ENCODE results near the gene CHN2.

Gene CHN2

DNA sequence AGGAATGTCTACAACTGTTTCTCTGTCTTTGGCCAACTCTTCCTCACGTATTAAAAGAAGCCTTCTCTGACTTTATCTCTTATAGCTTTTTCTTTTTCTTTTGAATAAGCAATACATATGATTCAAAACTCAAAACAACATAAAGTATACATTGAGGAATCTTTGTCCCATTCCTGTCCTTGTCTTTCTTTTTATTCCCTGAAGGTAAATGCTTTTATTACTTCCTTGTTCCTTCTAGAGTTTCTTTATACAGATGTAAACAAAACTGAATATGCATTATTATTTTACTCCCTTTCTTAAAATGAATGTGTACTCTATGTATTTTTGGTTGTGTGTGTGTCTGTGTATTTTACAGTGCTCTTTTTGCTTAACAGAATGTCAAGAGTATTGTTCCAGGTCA, 170.1 kb downstream of the CHN2 start:
- DNase-seq (no peak), ATAC-seq (no peak)

DNA sequence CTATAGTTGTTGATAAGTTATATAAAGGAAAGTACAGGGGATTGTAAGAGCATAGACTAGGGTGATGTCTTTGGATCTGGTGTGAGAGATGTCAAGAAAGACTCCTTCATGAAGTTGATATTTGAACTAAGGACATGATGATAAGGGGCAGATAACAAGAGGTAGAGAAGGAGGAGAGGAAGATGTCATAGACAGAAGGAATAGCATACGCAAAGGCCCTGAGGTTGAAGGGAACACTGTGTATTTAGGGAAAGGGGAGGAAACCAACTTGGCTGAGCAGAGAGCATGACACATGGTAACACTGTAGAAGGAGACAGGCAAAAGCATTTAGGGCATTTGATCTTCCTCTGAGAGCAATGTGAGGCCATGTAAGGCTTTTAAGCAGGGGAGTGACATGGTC, 170.8 kb downstream of the CHN2 start:
- DNase-seq, result no peak
- no peak for ATAC-seq

DNA sequence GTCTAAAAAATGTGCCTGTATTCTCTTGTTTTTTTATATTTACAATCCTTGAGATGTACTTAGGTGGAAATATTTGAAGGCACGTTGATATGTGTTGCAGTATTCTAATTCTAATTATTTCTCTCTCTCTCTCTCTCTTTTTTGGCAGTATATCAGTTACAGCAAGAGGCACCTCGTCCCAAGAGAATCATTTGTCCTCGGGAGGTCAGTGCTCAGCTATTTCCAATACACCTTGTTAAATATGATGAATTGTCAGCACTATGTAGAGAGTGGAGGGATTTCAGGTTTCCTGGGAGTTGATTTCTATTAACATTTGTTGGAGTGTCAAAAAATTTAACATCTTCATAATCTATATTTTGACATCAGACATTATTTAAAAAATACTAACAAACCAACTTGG, 173.2 kb downstream of the CHN2 start:
- DNase-seq (no peak), ATAC-seq (no peak)

DNA sequence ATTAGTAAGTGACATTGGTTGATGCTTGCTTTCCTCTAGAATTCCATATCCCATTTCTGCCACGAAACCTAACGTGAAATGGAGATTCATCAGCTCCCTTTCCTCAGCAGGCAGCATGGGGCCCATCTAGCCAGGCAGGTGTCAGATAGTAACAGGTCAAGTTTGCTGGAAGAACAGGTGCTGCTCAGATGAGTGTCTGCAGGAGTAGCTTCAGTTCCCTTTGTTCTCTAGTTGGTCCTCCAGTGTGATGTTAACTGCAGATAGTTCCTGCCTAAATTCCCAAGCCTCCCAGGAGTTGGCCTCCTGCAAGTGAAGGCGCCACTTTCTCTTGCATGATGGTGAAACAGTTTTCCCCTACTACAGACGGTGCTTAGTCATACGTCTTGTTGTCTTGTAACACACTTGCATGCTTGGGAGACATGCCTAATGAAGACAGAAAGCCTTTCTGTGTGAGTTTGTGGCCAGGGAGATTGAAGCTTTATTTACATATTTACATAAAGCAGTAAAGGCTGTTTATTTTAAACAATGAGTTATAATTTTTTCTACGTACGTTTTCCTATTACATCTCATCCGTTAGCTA, 175.4 kb downstream of the CHN2 start:
- ATAC-seq (no peak), DNase-seq (no peak)

DNA sequence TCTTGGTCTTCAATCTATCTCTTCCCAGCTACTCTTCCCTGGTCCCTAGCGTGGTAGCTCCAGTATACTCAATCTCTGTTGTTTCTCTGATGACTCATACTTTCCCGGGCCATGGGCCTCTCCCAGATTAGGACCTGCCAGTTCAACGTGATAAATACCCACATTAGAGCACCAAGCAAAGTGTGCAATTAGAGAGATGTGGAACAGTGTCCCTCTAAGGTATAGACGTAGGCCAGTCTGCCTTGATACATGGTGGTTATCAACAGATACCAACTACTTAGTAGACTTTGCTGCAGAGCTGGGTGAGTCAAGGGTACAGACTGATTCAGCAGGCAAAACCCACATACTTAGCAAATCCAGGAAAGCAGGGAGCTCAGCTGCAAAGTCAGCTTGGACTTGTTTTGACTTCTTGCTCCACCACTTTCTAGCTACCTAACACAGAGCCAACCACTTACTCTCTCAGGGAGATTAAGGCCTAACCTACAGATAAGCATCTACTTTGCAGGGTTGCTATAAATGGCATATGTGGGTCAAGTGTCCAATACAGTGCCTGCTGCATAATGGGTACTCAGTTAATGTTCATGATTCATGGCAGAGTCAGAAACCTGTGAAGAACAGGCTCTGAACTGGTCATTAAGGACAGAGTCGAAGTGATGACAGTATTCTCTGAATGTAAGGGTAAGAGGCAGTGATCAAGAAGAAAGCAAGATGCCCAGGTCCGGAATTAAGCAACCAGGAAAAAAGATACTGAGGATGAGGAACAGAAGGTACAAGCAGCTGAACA, 176.1 kb downstream of the CHN2 start:
- ATAC-seq, result no peak
- no peak for DNase-seq

DNA sequence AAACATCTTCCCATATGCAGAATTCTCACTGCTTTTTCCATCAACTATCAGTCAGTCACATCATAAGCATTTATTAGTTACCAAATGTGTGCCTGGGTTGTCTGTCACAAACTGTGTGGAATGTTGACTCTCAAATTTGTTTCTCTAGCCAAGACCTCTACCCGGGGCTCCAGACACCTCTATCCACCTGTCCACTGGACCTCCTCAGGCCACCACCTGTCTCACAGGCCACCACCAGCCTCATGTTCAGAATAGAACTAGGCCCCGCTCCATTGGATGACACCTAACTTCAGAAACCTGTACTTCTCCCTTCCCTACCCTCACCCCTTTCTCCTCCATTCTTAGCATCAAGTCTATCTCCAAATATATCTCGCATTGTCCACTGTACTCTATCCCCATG, 176.9 kb downstream of the CHN2 start:
- ATAC-seq, result no peak
- no peak for DNase-seq

DNA sequence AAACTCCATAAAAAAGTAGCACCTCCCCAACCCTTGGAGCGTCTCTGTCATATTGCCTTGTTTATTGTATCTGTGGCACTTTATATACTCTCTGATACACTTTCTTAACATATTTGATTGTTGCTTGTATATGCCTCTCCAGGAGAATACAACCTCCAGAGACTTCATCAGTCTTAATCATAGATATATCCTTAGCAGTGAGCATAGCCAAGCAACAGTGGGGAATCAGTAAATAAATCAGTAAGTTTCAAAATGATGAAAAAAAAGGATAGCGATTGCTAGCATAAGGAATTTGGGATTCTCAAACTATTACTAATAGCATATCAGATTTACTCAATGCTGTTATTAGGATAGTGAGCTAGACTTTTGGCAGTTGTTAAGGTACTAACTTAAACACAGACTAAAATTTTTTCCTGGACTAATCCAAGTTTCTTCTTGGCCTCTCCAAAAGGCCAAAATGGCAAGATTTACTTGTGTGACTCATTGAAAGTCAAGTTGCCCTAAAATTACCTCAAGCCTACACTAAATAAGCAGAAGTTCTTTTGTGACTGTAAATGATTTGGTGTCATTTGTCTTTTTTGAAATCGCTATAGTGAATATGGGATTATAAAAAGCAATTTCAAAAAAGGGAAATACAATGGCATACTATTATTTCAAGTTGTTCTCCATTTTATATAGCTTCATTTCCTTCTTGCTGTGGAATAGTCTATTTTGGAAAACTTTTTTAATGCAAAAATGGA, 177.9 kb downstream of the CHN2 start:
- DNase-seq, result no peak
- ATAC-seq, result no peak

DNA sequence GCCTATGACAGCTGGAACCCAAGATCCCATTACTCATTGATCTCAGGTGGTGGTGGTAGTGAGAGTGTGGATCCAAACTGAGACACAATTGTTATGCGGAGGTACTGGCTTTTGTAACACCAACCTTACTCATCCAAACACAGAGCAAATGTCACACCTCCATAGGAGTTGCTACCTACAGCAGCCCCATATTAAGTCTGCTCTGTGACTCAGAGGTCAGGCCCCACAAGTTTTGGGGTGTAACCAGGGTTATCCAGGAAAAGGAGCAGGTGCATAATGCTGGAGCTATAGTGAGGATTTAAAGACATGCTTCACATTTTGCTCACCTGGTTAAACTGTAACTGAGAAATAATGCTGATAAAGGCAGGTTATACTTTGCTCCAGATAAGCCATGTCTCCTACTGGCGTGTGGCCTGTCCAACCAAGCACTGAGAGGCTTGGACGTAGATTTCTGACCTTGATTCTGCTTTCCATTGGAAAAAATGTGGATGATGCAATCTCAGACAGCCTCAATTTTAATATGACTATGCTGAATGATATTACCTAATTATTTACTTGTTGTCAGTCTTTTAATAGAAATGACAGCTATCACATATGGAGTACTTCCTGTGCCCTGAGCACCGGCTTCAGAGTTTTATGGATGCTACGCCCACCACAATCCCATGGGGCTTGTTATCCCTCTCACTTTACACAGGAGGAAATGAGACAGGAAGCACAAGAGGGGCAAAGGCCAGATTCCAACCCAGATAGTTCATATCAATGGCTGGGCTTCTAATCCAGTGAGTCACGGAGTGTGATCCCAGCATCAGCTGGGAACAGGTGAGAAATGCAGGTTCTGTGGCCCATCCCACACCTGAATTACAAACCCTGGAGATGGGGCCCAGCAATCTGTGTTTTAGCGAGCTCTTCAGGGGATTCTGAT, 181.3 kb downstream of the CHN2 start:
- ATAC-seq (peak; percentile 28), DNase-seq (no peak)

DNA sequence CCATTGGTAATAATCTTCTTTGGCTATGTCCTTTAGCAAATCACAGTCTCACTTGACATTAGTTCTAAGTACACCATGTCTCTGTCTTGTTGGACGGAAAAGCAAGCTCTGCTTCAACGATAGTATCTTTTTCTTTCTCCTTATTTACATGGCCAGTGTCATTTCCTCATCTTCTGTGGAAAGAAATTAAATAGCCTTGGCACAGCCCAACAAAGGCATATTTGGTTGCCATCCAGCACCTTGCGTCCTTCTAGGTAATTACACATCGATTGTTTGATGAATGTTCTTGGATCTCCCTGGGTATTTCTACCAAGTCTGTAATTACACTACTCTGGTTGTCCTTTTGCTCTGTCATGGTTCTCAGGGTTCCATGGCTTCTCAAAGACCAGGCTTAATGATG, 183.1 kb downstream of the CHN2 start:
- ATAC-seq (no peak), DNase-seq (no peak)

DNA sequence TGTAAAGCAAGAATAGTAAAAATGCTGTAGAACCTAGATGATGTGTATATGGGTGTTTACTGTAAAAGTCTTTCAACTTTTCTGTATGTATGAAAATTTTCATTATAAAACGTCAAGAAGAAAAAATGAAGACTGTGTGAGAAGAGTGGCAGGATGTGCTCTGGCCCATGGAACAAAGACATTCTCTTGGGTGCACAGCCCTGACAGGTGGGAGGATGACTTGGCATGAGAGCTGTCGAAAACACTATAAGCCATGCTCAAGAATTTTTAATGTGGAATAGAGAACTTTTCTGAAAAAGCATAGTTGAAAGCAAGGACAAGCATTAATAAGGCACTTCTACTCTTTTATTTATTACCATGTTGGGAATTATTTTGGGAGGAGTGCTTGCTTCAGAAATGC, 185.0 kb downstream of the CHN2 start:
- DNase-seq (no peak), ATAC-seq (no peak)

DNA sequence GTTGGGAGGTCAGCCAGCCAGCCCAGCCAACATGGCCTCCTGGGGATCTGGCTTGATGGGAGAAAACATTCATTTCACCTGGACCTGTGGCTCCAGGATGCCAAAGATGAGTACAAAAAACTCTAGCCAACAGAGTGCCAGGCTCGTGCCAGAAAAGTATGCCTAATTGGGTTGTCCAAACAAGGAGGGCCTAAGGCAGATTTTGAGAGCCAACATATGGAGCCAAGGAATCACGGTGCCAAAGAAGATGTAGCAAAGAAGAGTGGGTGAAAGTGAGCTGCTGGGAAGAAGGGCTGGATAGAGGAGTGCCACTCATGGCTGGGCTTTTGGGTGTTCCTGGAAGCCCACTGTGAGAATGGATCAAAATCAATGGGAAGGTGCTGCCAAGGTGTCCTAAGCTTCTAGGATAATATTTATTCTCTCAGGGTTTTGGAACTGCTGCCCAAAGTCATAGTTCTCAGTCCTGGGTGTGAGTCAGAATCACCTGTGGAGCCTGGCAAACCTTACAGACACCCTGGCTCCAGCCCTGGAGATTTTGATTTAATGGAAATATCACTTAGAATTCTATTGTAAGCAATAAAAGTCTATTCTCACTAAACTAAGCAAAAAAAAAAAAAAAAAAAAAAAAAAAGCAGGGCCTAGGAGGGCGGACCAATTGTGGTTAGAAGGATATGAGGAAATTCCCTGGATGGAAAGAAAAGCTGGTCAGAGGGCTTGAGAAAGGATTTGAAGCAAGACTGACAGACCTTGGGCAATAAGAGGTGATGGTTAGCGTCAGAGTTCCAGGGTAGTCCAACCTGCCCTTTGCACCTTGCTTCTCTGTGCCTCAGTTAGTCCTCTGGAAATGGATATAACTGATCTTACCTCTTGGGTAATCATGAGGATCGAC, 186.9 kb downstream of the CHN2 start:
- no peak for ATAC-seq

DNA sequence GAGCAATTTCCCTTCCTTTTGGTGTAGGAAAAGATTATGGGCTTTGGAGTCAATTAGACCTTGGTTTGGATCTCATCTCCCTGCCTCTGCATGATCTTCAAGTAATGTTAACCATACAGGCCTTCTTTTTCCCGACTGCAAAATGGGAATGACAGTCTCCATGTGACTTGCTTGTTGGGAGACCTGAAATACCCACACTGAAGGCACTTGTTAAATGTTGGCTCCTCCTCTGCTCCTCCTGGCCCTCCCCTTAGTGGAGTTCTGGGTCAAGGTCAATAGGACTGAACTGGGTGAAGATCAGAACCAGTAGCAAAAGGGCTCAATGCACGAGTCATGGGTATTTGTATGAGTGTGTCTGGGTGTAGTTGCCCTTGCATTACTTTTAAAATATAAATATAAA, 189.7 kb downstream of the CHN2 start:
- ATAC-seq, result no peak
- no peak for DNase-seq

More for the DNA sequence above, 186.9 kb downstream of the CHN2 start:
- no peak for DNase-seq

DNA sequence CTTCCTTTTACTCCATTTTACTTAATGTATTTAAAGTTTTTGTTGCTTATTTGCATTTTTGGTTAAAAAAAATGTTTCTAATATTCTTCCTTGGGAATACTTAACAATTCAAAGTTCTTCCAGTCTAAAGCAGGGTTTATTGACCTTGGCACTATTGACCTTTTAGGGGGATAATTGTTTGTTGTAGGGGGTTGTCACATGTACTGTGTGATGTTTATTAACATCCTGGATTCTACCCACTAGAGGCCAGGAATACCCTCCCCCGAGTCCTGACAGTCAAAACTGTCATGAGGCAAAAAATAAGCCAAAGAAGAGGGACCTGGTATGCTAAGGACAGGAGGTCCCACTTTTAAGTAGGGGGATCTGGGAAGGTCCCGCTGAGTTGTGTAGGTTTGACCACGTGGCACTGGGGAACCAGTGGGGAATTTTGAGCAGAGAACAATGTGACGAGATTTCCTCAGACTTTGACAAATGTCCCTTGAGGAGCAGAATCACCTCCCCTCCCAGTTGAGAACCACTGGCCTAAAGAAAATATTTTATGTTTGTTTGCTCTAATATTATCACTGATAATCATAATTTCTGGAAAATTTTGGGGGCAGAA, 190.7 kb downstream of the CHN2 start:
- DNase-seq (no peak), ATAC-seq (no peak)

DNA sequence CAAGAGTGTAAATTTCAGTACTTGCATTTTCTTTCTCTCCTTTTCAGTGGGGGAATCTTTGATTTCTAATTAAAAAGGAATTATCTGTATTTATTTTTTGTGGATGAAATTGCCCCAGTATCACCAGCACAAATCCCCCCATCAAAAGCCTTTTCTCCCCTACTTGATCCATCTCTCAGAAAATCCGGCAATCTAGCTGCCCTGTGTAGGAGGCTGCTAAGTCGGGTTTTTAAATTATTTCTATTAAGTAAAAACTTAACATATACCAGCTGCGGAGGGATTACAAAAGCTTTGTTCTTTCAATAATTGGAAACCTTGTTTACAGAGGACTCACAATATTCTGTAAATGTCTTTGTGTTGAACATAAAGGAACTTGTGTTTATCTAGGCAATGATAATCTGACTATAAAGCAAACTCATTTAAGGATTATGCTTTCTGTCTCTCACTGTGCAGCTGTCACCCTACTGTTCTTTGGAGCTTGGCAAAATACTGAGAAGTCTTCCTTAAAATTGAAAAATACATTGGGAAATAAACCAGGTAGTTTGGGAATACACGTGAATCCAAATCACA, 191.7 kb downstream of the CHN2 start:
- ATAC-seq, result no peak
- no peak for DNase-seq

DNA sequence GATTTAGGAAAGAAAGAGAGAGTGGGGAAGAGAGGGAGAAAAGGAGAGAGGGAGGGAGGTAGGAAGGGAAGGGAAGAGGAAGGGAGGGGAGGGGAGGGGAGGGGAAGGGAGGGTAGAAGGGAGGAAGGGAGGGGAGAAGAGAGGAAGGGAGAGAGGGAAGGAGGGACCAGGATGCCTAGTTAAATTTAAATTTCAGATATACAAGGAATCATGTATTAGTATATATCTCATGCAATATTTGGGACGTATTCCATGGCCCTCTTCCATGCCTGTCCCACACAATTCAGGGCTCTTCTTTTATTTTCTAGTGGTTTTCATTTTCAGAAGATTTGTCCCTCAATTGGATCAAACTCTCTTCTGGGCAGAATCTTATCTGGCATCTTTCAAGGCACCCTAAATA, 196.7 kb downstream of the CHN2 start:
- DNase-seq, result no peak
- ATAC-seq, result no peak

DNA sequence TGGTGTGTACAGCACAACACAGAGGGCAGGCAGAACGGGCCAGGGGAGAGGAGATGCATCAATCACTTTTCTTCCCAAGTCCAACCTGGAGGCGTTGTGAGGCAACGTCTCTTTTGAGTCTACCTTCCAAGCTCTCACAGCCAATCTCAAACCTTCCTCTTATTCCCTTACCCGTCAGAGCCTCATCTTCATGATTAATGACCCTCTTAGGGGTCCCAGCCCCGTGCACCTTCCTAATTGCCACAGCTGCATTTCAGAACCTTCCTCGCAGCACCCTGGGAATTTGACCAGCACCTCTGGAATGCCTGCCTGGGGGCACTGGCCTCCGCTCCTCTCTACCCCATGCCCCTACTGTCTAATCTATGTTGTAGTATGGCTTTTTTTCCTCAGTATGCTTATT, 199.7 kb downstream of the CHN2 start:
- DNase-seq (no peak), ATAC-seq (no peak)

DNA sequence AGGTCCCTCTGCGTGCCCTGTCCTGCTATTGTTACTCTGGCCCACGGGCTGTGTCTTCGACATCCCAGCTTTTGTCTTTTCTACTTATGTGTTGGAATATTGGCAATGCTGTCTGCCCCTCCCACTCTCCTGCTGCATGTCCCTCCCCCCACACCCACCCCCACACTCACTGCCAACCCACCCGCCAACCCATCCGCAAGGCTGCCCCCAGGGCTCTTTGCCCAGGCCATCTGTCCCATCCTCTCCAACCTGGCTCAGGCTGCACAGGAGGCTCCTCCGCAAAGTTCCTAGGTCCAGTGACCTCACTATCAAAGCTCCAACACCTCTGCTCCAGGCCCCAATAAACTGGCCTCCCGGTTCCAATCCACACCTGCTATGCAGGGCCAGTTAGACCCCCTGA, 202.0 kb downstream of the CHN2 start:
- ATAC-seq (no peak), DNase-seq (no peak)

DNA sequence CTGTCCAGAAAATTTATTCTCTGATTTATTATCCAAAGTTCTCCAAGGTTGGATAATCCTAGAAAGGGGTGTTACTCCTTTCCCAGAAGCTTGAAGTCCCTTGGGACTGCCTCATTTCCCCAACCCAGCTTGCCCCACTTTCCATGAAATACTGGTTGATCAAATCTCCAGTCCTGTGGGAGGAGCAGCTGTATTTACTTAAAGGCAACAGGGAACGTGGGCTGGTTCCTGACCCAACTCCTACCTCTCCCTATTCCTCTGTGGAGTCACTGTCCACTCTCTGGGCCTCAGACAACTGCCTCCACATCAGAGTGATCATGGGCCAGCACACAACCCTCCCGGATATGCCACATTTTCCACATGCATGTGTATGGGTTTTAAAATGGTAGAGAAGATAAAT, 202.8 kb downstream of the CHN2 start:
- ATAC-seq (no peak), DNase-seq (no peak)

DNA sequence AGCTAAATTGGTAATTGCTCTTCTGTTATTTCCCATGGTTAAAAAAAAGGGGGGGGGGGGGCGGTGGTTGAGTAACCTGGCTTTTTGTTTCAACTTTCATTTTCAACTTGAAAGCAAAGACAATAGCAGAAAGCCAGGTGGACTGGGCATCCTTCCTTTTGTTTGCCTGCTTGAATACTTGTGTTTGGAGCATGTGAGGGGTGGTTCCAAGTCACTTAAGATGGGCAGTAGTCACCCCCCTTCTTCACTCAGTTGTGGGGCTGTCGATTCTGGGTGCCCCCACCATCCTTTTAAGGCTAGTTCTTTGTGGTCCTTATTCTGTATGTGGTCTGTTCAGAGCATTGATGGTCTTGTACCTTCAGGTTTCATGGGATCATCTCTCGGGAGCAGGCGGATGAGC, 203.4 kb downstream of the CHN2 start:
- ATAC-seq (no peak), DNase-seq (no peak)

DNA sequence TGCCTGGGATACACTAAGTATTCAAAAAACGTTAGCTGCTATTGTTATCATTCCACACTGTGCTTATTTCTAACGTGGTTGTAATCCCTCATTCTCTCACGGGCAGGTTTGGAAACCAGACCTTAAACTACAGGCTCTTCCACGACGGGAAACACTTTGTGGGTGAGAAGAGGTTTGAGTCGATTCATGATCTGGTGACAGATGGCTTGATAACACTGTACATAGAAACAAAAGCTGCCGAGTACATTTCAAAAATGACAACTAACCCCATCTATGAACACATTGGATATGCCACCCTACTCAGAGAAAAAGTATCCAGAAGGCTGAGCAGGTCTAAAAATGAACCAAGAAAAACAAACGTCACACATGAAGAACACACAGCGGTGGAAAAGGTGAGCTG, 205.9 kb downstream of the CHN2 start:
- no peak for ATAC-seq
- no peak for DNase-seq

DNA sequence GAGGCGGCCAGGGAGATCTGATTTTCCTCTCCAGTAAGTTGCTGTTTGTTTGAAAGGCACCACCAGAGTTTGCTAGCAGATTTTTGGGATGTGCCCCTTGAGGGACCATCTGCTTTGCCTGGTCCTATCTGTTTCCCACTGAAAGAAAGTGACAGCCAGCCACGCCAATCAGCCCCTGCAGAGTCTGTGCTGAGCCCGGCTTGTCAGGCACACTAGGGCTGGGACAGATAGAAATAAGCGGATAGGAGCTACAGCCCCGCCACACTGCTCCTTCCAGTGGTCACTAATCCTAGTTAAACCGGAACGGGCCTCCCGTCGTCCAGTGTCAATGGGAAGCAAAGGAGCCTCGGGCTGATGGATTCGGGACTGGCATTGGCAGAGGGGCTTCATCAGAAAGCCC, 207.2 kb downstream of the CHN2 start:
- DNase-seq, result no peak
- ATAC-seq, result no peak
